Activated B cell treated with CpG ODN at 0.5 μM for 24 hours (primary cell): Measurements from ENCODE around the gene ARHGEF18. TPM values are rescaled to one million over a fixed set of nuclear protein-coding genes. Genes with fewer than 3 reads are reported as not detected.

Experiments
- ATAC-seq: fragments of 200-7000 bp; cut with Tn5 transposase; one replicate; pipeline ENCODE4 v1.10.0; 2021; ENCODE audit warnings: low read depth, mild to moderate bottlenecking, moderate library complexity
- CTCF ChIA-PET: fragments of 350-600 bp; sonication (Branson Sonifier 250); formaldehyde crosslinking; loops from one replicate; lab custom pipeline; 2021; ENCODE audit warnings: antibody characterized with exemption; lab: Charles Lee
- POLR2A ChIA-PET: fragments of 350-600 bp; sonication (Branson Sonifier 250); formaldehyde crosslinking; loops from one replicate; lab custom pipeline; 2021; ENCODE audit warnings: antibody characterized with exemption; lab: Charles Lee
- DNase-seq: peaks from one replicate; pipeline ENCODE4 v3.0.0; 2022
- H3K27ac Mint-ChIP-seq: one replicate; pipeline ENCODE4 v1.8.0; 2020; ENCODE audit warnings: mixed read lengths
- H3K27me3 Mint-ChIP-seq: one replicate; pipeline ENCODE4 v1.8.0; 2021; ENCODE audit warnings: mixed read lengths
- H3K36me3 Mint-ChIP-seq: one replicate; pipeline ENCODE4 v1.8.0; 2021; ENCODE audit warnings: low read depth, mixed read lengths
- H3K4me1 Mint-ChIP-seq: one replicate; pipeline ENCODE4 v1.8.0; 2021; ENCODE audit warnings: mixed read lengths
- H3K4me3 Mint-ChIP-seq: one replicate; pipeline ENCODE4 v1.8.0; 2020; ENCODE audit warnings: mild to moderate bottlenecking, mixed read lengths
- H3K9me3 Mint-ChIP-seq: one replicate; pipeline ENCODE4 v1.8.0; 2020; ENCODE audit warnings: mixed read lengths
- CTCF ChIP-seq: fragments of 200-600 bp; IDR thresholded peaks from one replicate; pipeline ENCODE4 v1.8.0; 2022; ENCODE audit warnings: antibody characterized with exemption, mild to moderate bottlenecking
- intact Hi-C: fragments of 100-400 bp; cut with micrococcal nuclease; formaldehyde crosslinking; loops from one replicate; pipeline ENCODE4 v1.15.1; 2024
- total RNA-seq: library from RNA; stranded (reverse); gene quantifications from 2 replicates; pipeline ENCODE4 v1.2.3, GENCODE V29; 2022

ARHGEF18 gene
- total RNA-seq, 1 donor from 2014 or later = 51.9 TPM

GRCh38 chr19:7394731-7395359, 46.1 kb downstream of the ARHGEF18 start:
- ATAC-seq (peak; percentile 83), DNase-seq (peak; percentile 96)
- Mint-ChIP-seq H3K27ac (peak overlapping the region; percentile 87), H3K27me3 (no peaks in the 10 kb centered on the region), H3K4me3 (peak overlapping the region; percentile 92), H3K9me3 (no peaks in the 10 kb centered on the region), H3K4me1 (peaks cover 41% of the 10 kb centered on the region), H3K36me3 (peaks cover 24% of the 10 kb centered on the region)
- intact Hi-C loops = loop anchor here (10.0 kb wide), 1 partner anchor 90 kb away; the partner anchor contains the start of gene PEX11G
- ChIA-PET POLR2A (interaction anchor here (0.5 to 2.6 kb wide), 9 partner anchors 11 to 850 kb away, joined by 3 to 9 read pairs (median 4); partner anchors contain the start of gene ARHGEF18), CTCF (interaction anchor here (1.6 kb wide), 1 partner anchor 246 kb away, joined by 5 read pairs; no protein-coding TSS in a partner anchor)
- no peak for TF ChIP-seq CTCF

- intact Hi-C loops = loop anchor here (10.0 kb wide), 1 partner anchor 89 kb away; the partner anchor contains the start of gene PEX11G
- peak overlapping the region; percentile 87 for H3K27ac Mint-ChIP-seq
- H3K27me3 Mint-ChIP-seq = no peaks in the 10 kb centered on the region
- H3K36me3 Mint-ChIP-seq = peaks cover 26% of the 10 kb centered on the region
- DNase-seq (no peak), ATAC-seq (peak; percentile 25)
- peaks cover 44% of the 10 kb centered on the region for H3K4me1 Mint-ChIP-seq
- peak overlapping the region; percentile 92 for H3K4me3 Mint-ChIP-seq
- TF ChIP-seq CTCF = no peak
- no peaks in the 10 kb centered on the region for H3K9me3 Mint-ChIP-seq
- CTCF ChIA-PET = interaction anchor here (0.8 to 1.6 kb wide), 3 partner anchors 29 to 246 kb away, joined by 3 to 5 read pairs (median 3); no protein-coding TSS in a partner anchor
- POLR2A ChIA-PET = interaction anchor here (0.5 to 2.6 kb wide), 8 partner anchors 8 to 330 kb away, joined by 3 to 9 read pairs (median 4); partner anchors contain the start of gene ARHGEF18
Observed at GRCh38 chr19:7395360-7396066, 46.8 kb downstream of the ARHGEF18 start.

DNA sequence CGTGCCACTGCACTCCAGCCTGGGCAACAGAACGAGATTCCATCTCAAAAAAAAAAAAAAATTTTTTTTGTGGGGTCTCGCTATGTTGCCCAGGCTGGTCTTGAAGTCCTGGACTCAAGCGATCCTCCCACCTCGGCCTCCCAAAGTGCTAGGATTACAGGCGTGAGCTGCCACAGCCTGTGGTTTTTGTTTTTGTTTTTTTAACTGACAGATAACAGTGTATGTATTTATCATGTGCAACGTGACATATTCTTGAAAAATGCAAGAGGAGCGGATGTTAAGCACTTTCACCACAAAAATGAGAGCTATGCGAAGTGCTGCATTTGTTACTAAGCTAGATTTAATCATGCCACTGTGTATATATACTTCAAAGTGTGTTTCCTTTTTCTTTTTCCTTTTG, 49.0 kb downstream of the ARHGEF18 start:
- H3K27ac Mint-ChIP-seq = peak overlapping the region; percentile 63
- H3K36me3 Mint-ChIP-seq = peaks cover 35% of the 10 kb centered on the region
- no peak for DNase-seq
- peaks cover 47% of the 10 kb centered on the region for H3K4me1 Mint-ChIP-seq
- no peak for ATAC-seq
- TF ChIP-seq CTCF = no peak
- H3K9me3 Mint-ChIP-seq = peaks cover 2% of the 10 kb centered on the region
- ChIA-PET CTCF (interaction anchor here (0.7 to 1.4 kb wide), 3 partner anchors 12 to 56 kb away, joined by 3 to 4 read pairs (median 4); no protein-coding TSS in a partner anchor), POLR2A (interaction anchor here (0.7 to 1.2 kb wide), 2 partner anchors 85 to 299 kb away, joined by 4 read pairs; no protein-coding TSS in a partner anchor)
- intact Hi-C loops = loop anchor here (10.0 kb wide), 1 partner anchor 87 kb away; the partner anchor contains the start of gene PEX11G
- no peak overlapping the region for H3K4me3 Mint-ChIP-seq
- H3K27me3 Mint-ChIP-seq = no peaks in the 10 kb centered on the region

Other genes with a start within 250 kb of the ARHGEF18 start
- 3.2 and 3.3 TPM in 2 replicates for gene INSR, start 54.5 kb upstream of the ARHGEF18 start, total RNA-seq
- 0.61 and 1.0 TPM in 2 replicates for gene PEX11G, start 140.1 kb downstream of the ARHGEF18 start, total RNA-seq
- gene ZNF358, start 167.2 kb downstream of the ARHGEF18 start, total RNA-seq = 13.5 and 16.9 TPM in 2 replicates
- 13.4 and 13.7 TPM in 2 replicates for gene MCOLN1, start 173.7 kb downstream of the ARHGEF18 start, total RNA-seq
- 110 and 116 TPM in 2 replicates for gene PNPLA6, start 186.8 kb downstream of the ARHGEF18 start, total RNA-seq
- gene CAMSAP3, start 246.9 kb downstream of the ARHGEF18 start, total RNA-seq = 0.64 and 0.80 TPM in 2 replicates